Heart left ventricle (tissue), 16 donors: ENCODE measurements around the gene H6PD. TPM values are rescaled to one million over a fixed set of nuclear protein-coding genes. Genes with fewer than 3 reads are reported as not detected.

Source experiments
- ATAC-seq, 4 donors: fragments of 200-7000 bp; cut with Tn5 transposase; one replicate each; pipeline ENCODE4 v1.9.1; 2020 to 2022; ENCODE audit warnings: moderate library complexity in 4 of 4, mild to moderate bottlenecking in 3 of 4, moderate number of reproducible peaks in 1 of 4
- DNase-seq, 5 donors: peaks; one replicate each; pipeline ENCODE4 v3.0.0-alpha.2; 2020
- H3K27ac ChIP-seq, 12 donors: fragments of 200-600 bp; sonication (generic) in 4 of 12; one replicate each; pipeline versions ENCODE4 v1.5.0 to v1.8.0; 2016 to 2022; ENCODE audit warnings: mild to moderate bottlenecking in 2 of 12
- H3K27me3 ChIP-seq, 9 donors: fragments of 200-600 bp; sonication (generic) in 2 of 9; one replicate each; pipeline versions ENCODE4 v1.5.1 to v1.8.0; 2016 to 2022; ENCODE audit warnings: mild to moderate bottlenecking in 3 of 9
- H3K36me3 ChIP-seq, 9 donors: fragments of 200-600 bp; sonication (generic) in 2 of 9; one replicate each; pipeline versions ENCODE4 v1.5.0 to v1.8.0; 2018 to 2022; ENCODE audit warnings: mild to moderate bottlenecking in 2 of 9
- H3K4me1 ChIP-seq, 12 donors: fragments of 200-600 bp; sonication (generic) in 4 of 12; one replicate each; pipeline versions ENCODE4 v1.5.0 to v1.8.0; 2016 to 2022; ENCODE audit warnings: mild to moderate bottlenecking in 3 of 12
- H3K4me3 ChIP-seq, 12 donors: fragments of 200-600 bp; sonication (generic) in 4 of 12; one replicate each; pipeline versions ENCODE4 v1.5.0 to v1.8.0; 2017 to 2022; ENCODE audit warnings: mild to moderate bottlenecking in 9 of 12, moderate library complexity in 4 of 12
- H3K9me3 ChIP-seq, 12 donors: fragments of 200-600 bp; sonication (generic) in 4 of 12; one replicate each; pipeline versions ENCODE4 v1.5.0 to v1.8.0; 2016 to 2022; ENCODE audit warnings: mild to moderate bottlenecking in 1 of 12
- CTCF ChIP-seq, 12 donors: fragments of 200-600 bp; sonication (generic) in 4 of 12; IDR thresholded peaks; one replicate each; pipeline versions ENCODE4 v1.5.0 to v1.8.0; 2018 to 2022; ENCODE audit warnings: antibody characterized with exemption in 12 of 12, mild to moderate bottlenecking in 5 of 12
- POLR2A ChIP-seq, 2 donors: fragments of 450-650 bp; IDR thresholded peaks; one replicate each; pipeline ENCODE4 v1.6.1; 2017; ENCODE audit warnings: antibody characterized with exemption in 2 of 2, mild to moderate bottlenecking in 2 of 2, moderate library complexity in 2 of 2
- WGBS, 4 donors: extraction: QIAGEN DNeasy Blood & Tissue Kit in 2 of 4; methylation state at CpG; one replicate each; pipeline versions ENCODE4 v1.1.5 to v1.1.7; 2013 to 2018; 5-methylcytosine and 5-hydroxymethylcytosine counted together
- intact Hi-C, 10 donors: fragments of 100-400 bp; cut with DNase I; formaldehyde crosslinking; loops; one replicate each; pipeline versions ENCODE4 v1.11.1 to v1.14.2; 2022
- polyA plus RNA-seq, 2 donors: library from polyadenylated mRNA; stranded (reverse); fragments of 200-250 nt; gene quantifications; one replicate each; pipeline ENCODE4 v1.2.3, GENCODE V29; 2013
- total RNA-seq, 9 donors: library from RNA; depleted of rRNA in 2 of 9; stranded (reverse); fragments of >200 nt in 2 of 9; fragmentation: NEBNext Ultra II Directional in 3 of 9; extraction: Animal tissue kit (Norgen Biotek cat#: 25700) in 3 of 9; gene quantifications; one replicate each; pipeline versions ENCODE4 v1.1.0 to v1.2.4, GENCODE V29; 2016 to 2023
- donor health status: ischemic (EF 13 %, LVEDD 7.1; RV severe dilation, severe dysfunction).
- donor health status: healthy with polysubstance abuse.
- donor health status: DM: no; HTN: yes; CAD: no.
- donor health status: DM: no; HTN: no; CAD: no.
- donor health status: ischemic (EF 25% LVEDD 6.9; RV normal size, moderate dysfunction).
- donor health status: ischemic (EF 25% LVEDD 5.7; RV mildly dilated, moderate dysfunction).
- donor health status: healthy.
- donor health status: DM: yes; HTN: yes; CAD: no.
- donor health status: ischemic (EF 35%, LVEDD 5.7; RV mildly dilated, moderate dysfunction).
- donor health status: nonischemic (EF 11% LVEDD 7.7; RV severe dilation, severe dysfunction).
- donor health status: DM: yes; HTN: yes; CAD: no.
- donor health status: PGD.
- donor health status: ischemic (EF 29% LVEDD 5.4; RV normal size, mild dysfunction).
- donor health status: nonischemic (EF 23%, LVEDD 6.1; RV moderate dilation, normal function).

Gene H6PD
- total and polyA plus RNA-seq, 11 donors = 11.0 to 54.5 (median 26.4) TPM

DNA sequence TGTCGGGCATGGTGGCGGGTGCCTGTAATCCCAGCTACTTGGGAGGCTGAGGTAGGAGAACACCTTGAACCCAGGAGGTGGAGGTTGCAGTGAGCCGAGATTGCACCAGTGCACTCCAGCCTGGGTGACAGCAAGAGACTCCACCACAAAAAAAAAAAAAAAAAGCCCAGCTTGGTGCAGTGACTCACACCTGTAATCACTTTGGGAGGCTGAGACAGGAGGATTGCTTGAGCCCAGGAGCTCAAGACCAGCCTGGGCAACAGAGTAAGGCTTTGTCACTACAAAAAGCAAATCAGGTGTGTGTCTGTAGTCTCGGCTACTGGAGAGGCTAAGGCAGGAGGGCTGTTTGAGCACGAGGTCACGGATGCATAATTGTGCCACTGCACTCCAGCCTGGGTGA, 5.0 kb upstream of the H6PD start:
- intact Hi-C loops = no loop called here
- H3K4me3 ChIP-seq = no peak overlapping the region
- DNase-seq (no peak), ATAC-seq (no peak)
- no peaks in the 10 kb centered on the region for H3K9me3 ChIP-seq
- 91 to 94% (median 91%) methylated on average over 6 of the region's 6 CpGs for WGBS, 4 donors
- no peaks in the 10 kb centered on the region for H3K36me3 ChIP-seq
- no peak overlapping the region for H3K27ac ChIP-seq
- H3K27me3 ChIP-seq = no peaks in the 10 kb centered on the region
- no peak for TF ChIP-seq POLR2A (IDR thresholded peaks at IDR 0.05)
- TF ChIP-seq CTCF (IDR thresholded peaks at IDR 0.05) = no peak
- H3K4me1 ChIP-seq = peaks cover 0 to 19% (median 13%) of the 10 kb centered on the region in 12 donors

- intact Hi-C loops = no loop called here
- WGBS, 4 donors = 88 to 95% (median 91%) methylated on average over 7 of the region's 7 CpGs
- no peak for ATAC-seq
- Histone ChIP-seq H3K36me3 (no peaks in the 10 kb centered on the region), H3K27ac (no peak overlapping the region), H3K4me3 (no peak overlapping the region), H3K4me1 (peaks cover 0 to 27% (median 19%) of the 10 kb centered on the region in 12 donors), H3K27me3 (no peaks in the 10 kb centered on the region), H3K9me3 (no peaks in the 10 kb centered on the region)
- no peak for DNase-seq
- TF ChIP-seq POLR2A (IDR thresholded peaks at IDR 0.05) = no peak
- no peak for TF ChIP-seq CTCF (IDR thresholded peaks at IDR 0.05)
Observed at GRCh38 chr1:9230869-9231533, 3.6 kb upstream of the H6PD start.

DNA sequence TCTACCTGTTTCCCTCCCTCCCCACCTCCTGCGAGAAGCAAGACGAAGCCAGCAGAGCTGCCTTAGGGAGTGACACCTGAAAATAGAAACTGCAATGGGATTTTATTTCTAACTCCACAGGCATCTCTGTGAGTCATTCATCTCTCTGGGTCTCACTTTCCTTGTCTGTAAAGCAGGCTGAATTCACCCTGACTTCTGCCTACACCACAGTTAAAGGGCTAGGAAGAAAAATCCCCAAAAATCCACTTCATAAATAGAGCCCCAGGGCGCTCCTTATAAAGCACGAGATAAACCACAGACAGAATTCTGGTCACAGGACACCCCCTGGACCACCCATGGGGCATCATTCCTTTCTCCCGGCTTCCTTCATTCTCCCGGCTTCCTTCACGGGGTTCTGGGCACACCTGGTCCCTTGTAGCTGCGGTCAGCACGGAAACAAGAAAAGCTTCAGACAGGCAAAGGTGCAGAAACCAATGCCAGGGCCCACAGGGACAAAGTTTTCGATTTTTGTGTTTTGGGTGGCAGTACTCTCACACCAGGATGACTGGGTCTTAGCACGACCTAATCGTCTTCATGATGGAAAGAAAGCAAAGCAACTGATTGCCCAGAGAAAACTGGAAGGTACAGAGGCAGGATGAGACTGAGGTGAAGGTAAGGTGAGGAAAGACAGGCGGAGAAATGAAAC, 2.8 kb upstream of the H6PD start:
- H3K27ac ChIP-seq = no peak overlapping the region
- no peaks in the 10 kb centered on the region for H3K36me3 ChIP-seq
- no peak for ATAC-seq
- no peak for DNase-seq
- no peaks in the 10 kb centered on the region for H3K27me3 ChIP-seq
- H3K9me3 ChIP-seq = no peaks in the 10 kb centered on the region
- H3K4me1 ChIP-seq = peaks cover 0 to 34% (median 24%) of the 10 kb centered on the region in 12 donors
- WGBS, 4 donors = 66 to 77% (median 72%) methylated on average over 13 of the region's 13 CpGs
- intact Hi-C loops = no loop called here
- H3K4me3 ChIP-seq = no peak overlapping the region
- no peak for TF ChIP-seq CTCF (IDR thresholded peaks at IDR 0.05)

DNA sequence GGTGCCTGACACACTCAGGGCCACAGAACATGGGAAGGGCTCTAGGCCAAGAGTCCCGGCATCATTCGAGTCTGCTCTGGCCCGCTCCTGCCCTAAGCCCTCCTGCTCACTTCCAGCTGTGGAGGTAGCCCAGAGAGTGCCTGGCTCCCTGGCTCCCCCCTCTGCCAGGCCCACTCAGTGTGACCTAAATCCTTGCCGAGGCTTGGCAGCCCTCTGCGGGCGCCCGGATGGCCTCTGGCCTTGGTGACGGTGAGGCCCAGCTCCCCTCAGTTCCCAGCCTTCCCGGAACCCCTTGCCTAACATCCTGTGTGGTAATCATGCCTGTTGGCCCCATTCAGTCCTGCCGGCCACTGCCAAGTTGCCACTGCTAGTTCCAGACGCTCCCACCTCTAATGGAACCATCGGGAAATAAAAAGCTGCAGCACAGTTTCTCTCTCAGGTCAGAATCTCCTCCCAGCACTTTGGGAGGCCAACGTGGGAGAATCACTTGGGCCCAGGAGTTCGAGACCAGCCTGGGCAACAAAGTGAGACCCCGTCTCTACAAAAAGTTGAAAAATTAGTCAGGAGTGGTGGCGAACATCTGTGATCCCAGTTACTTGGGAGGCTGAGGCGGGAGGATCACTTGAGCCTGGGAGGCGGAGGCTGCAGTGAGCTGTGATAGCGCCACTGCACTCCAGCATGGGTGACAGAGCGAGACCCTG, 1.2 kb upstream of the H6PD start:
- peak; percentile 48 to 82 (median 75) for ATAC-seq
- H3K27ac ChIP-seq = peak overlapping the region; percentile 70 to 98 (median 94)
- H3K36me3 ChIP-seq = no peaks in the 10 kb centered on the region
- TF ChIP-seq POLR2A (IDR thresholded peaks at IDR 0.05) (peak in 1 of 2 donors; percentile 27), CTCF (IDR thresholded peaks at IDR 0.05) (peak in 4 of 12 donors; percentile 5 to 20 (median 15))
- WGBS, 4 donors = 47 to 70% (median 51%) methylated on average over 13 to 20 of the region's 20 CpGs
- DNase-seq = peak; percentile 63 to 92 (median 83)
- no peaks in the 10 kb centered on the region for H3K27me3 ChIP-seq
- intact Hi-C loops = no loop called here
- no peaks in the 10 kb centered on the region for H3K9me3 ChIP-seq
- peaks cover 6 to 50% (median 32%) of the 10 kb centered on the region in 12 donors for H3K4me1 ChIP-seq
- peak overlapping the region in 1 of 12 donors; percentile 78 for H3K4me3 ChIP-seq
